Nephron (organoid): ENCODE data around the gene ANKFN1.
A peak's percentile ranks its signal among the peaks of the same experiment; 100 is the strongest.

Source experiments
- H3K27ac Mint-ChIP-seq, 3 experiments: 2 replicates each; pipeline ENCODE4 v1.8.0; 2020; ENCODE audit warnings: mixed read lengths in 3 of 3, mild to moderate bottlenecking in 2 of 3, moderate library complexity in 1 of 3
- H3K27me3 Mint-ChIP-seq: 2 replicates; pipeline ENCODE4 v1.8.0; 2021; ENCODE audit warnings: low read depth, mild to moderate bottlenecking, moderate library complexity, mixed read lengths
- H3K36me3 Mint-ChIP-seq: 2 replicates; pipeline ENCODE4 v1.8.0; 2020; ENCODE audit warnings: low read depth, mixed read lengths
- H3K4me1 Mint-ChIP-seq: 2 replicates; pipeline ENCODE4 v1.8.0; 2020; ENCODE audit warnings: mixed read lengths
- H3K4me3 Mint-ChIP-seq, 3 experiments: 2 replicates each; pipeline ENCODE4 v1.8.0; 2020; ENCODE audit warnings: mild to moderate bottlenecking in 3 of 3, mixed read lengths in 3 of 3, moderate library complexity in 2 of 3
- H3K9me3 Mint-ChIP-seq: 2 replicates; pipeline ENCODE4 v1.8.0; 2020; ENCODE audit warnings: mixed read lengths
- CTCF ChIP-seq, 3 experiments: fragments of 200-600 bp; sonication (generic); IDR thresholded peaks; one replicate each; pipeline ENCODE4 v1.5.0; 2021; ENCODE audit warnings: antibody characterized with exemption in 3 of 3; ENCODE audit not compliant: unreplicated experiment in 3 of 3

ANKFN1 gene

GRCh38 chr17:56111706-56112485, 41.4 kb upstream of the ANKFN1 start:
- Mint-ChIP-seq H3K4me1 (peaks cover 38% of the 10 kb centered on the region), H3K27me3 (peaks cover 13% of the 10 kb centered on the region), H3K36me3 (no peaks in the 10 kb centered on the region), H3K9me3 (no peaks in the 10 kb centered on the region), H3K27ac (peak overlapping the region; percentile 9 to 79 (median 26)), H3K4me3 (no peak overlapping the region)
- no peak for TF ChIP-seq CTCF (IDR thresholded peaks at IDR 0.05; ENCODE audit: unreplicated experiment in 3 of 3)

- H3K27ac Mint-ChIP-seq, result no peak overlapping the region
- H3K4me1 Mint-ChIP-seq, result peaks cover 36% of the 10 kb centered on the region
- H3K27me3 Mint-ChIP-seq, result peaks cover 5% of the 10 kb centered on the region
- H3K9me3 Mint-ChIP-seq, result no peaks in the 10 kb centered on the region
- H3K36me3 Mint-ChIP-seq, result no peaks in the 10 kb centered on the region
- H3K4me3 Mint-ChIP-seq, result no peak overlapping the region
- no peak for TF ChIP-seq CTCF (IDR thresholded peaks at IDR 0.05; ENCODE audit: unreplicated experiment in 3 of 3)
Observed at GRCh38 chr17:56113486-56113885, 39.8 kb upstream of the ANKFN1 start.

- peaks cover 35% of the 10 kb centered on the region for H3K4me1 Mint-ChIP-seq
- H3K27me3 Mint-ChIP-seq, result peaks cover 5% of the 10 kb centered on the region
- no peak for TF ChIP-seq CTCF (IDR thresholded peaks at IDR 0.05; ENCODE audit: unreplicated experiment in 3 of 3)
- no peaks in the 10 kb centered on the region for H3K36me3 Mint-ChIP-seq
- no peak overlapping the region for H3K4me3 Mint-ChIP-seq
- H3K9me3 Mint-ChIP-seq, result no peaks in the 10 kb centered on the region
- no peak overlapping the region for H3K27ac Mint-ChIP-seq
Observed at GRCh38 chr17:56114469-56114868, 38.8 kb upstream of the ANKFN1 start.

- Mint-ChIP-seq H3K4me1 (peaks cover 3% of the 10 kb centered on the region), H3K27me3 (peaks cover 5% of the 10 kb centered on the region), H3K36me3 (no peaks in the 10 kb centered on the region), H3K9me3 (no peaks in the 10 kb centered on the region), H3K4me3 (no peak overlapping the region), H3K27ac (no peak overlapping the region)
- no peak for TF ChIP-seq CTCF (IDR thresholded peaks at IDR 0.05; ENCODE audit: unreplicated experiment in 3 of 3)
Observed at GRCh38 chr17:56119191-56119590, 34.1 kb upstream of the ANKFN1 start.

GRCh38 chr17:56119936-56120335, 33.3 kb upstream of the ANKFN1 start:
- no peak overlapping the region for H3K27ac Mint-ChIP-seq
- H3K27me3 Mint-ChIP-seq, result peaks cover 5% of the 10 kb centered on the region
- TF ChIP-seq CTCF (IDR thresholded peaks at IDR 0.05; ENCODE audit: unreplicated experiment in 3 of 3), result no peak
- H3K36me3 Mint-ChIP-seq, result no peaks in the 10 kb centered on the region
- no peaks in the 10 kb centered on the region for H3K4me1 Mint-ChIP-seq
- no peaks in the 10 kb centered on the region for H3K9me3 Mint-ChIP-seq
- no peak overlapping the region for H3K4me3 Mint-ChIP-seq
